DND-41 (cell line): ENCODE data around the gene GZF1.

ENCODE experiments used
- ATAC-seq: fragments of 200-7000 bp; cut with Tn5 transposase; 3 replicates; pipeline ENCODE4 v1.9.1; 2021; ENCODE audit warnings: low read depth; ENCODE audit not compliant: insufficient read depth
- DNase-seq: peaks from one replicate; pipeline ENCODE4 v3.0.0-alpha.2; 2020
- H2AFZ ChIP-seq: 2 replicates; pipeline ENCODE4 v1.6.0; 2012; ENCODE audit warnings: low read depth, low read length
- H3K27ac ChIP-seq: 2 replicates; pipeline ENCODE4 v1.5.1; 2012; ENCODE audit warnings: low read length, inconsistent platforms
- H3K27me3 ChIP-seq: fragments of 200-600 bp; sonication (generic); 2 replicates; pipeline ENCODE4 v1.6.0; 2012; ENCODE audit warnings: low read length, mild to moderate bottlenecking, inconsistent platforms; ENCODE audit not compliant: insufficient read depth, poor library complexity
- H3K36me3 ChIP-seq: 2 replicates; pipeline ENCODE4 v1.5.1; 2012; ENCODE audit warnings: low read length, inconsistent platforms; ENCODE audit not compliant: insufficient read depth
- H3K4me1 ChIP-seq: 2 replicates; pipeline ENCODE4 v1.5.1; 2012; ENCODE audit warnings: mild to moderate bottlenecking, low read length; ENCODE audit not compliant: insufficient read depth
- H3K4me2 ChIP-seq: 2 replicates; pipeline ENCODE4 v1.6.0; 2012; ENCODE audit warnings: mild to moderate bottlenecking, moderate library complexity, low read length, inconsistent platforms; ENCODE audit not compliant: insufficient read depth
- H3K4me3 ChIP-seq, 2 experiments: fragments of 200-600 bp in 1 of 2; shearing (Covaris generic) in 1 of 2; 2 replicates each; pipeline ENCODE4 v1.5.1; 2012 to 2016; ENCODE audit warnings: inconsistent platforms in 2 of 2, low read length in 2 of 2, mild to moderate bottlenecking in 2 of 2, low read depth in 1 of 2, moderate library complexity in 1 of 2
- H3K79me2 ChIP-seq: 2 replicates; pipeline ENCODE4 v1.6.0; 2012; ENCODE audit warnings: low read length, inconsistent platforms; ENCODE audit not compliant: insufficient read depth
- H3K9ac ChIP-seq: 2 replicates; pipeline ENCODE4 v1.6.0; 2012; ENCODE audit warnings: low read depth, mild to moderate bottlenecking, inconsistent platforms, low read length, moderate library complexity
- H3K9me3 ChIP-seq: 2 replicates; pipeline ENCODE4 v1.5.1; 2012; ENCODE audit warnings: low read length, moderate library complexity, mild to moderate bottlenecking, inconsistent platforms; ENCODE audit not compliant: insufficient read depth, severe bottlenecking
- H4K20me1 ChIP-seq: 2 replicates; pipeline ENCODE4 v1.6.0; 2012; ENCODE audit warnings: low read length; ENCODE audit not compliant: insufficient read depth
- CTCF ChIP-seq: IDR thresholded peaks from 2 replicates; pipeline ENCODE4 v1.5.1; 2012; ENCODE audit warnings: borderline replicate concordance, low read length, moderate library complexity, mild to moderate bottlenecking; ENCODE audit not compliant: poor library complexity, severe bottlenecking; ENCODE audit errors: extremely low read depth
- EZH2 ChIP-seq: IDR thresholded peaks from 3 replicates; pipeline ENCODE4 v1.6.1; 2012; ENCODE audit warnings: borderline replicate concordance, low read depth, mild to moderate bottlenecking, moderate library complexity, low read length, inconsistent platforms; ENCODE audit not compliant: severe bottlenecking

GZF1 gene

DNA sequence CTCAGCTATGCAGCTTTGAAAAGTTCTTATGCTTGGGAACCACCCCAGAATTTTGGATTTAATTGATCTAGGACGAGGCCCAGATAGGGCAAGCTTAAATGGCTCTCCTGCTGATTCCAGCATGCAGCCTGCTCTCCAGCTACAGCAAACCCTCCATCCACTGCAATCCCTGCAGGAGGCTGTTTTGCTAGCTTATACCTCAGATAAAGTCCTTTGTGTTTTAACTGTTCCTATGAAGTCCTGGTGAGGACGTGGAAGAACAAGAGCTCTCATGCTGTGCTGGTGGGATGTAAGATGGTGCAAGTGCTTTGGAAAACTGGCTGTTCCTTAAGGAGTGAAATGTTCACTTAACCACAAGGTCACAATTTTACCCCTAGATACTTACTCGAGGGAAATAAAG is 36.9 kb upstream of the GZF1 start:
- Histone ChIP-seq H3K4me2 (no peak overlapping the region), H3K9me3 (peaks cover 6% of the 10 kb centered on the region), H3K4me1 (no peaks in the 10 kb centered on the region), H3K79me2 (no peaks in the 10 kb centered on the region), H3K27me3 (no peaks in the 10 kb centered on the region), H3K9ac (no peak overlapping the region), H3K36me3 (no peaks in the 10 kb centered on the region), H4K20me1 (no peaks in the 10 kb centered on the region), H3K4me3 (no peak overlapping the region), H3K27ac (no peak overlapping the region), H2AFZ (no peak overlapping the region)
- no peak for ATAC-seq
- TF ChIP-seq EZH2 (no peak), CTCF (no peak)
- no peak for DNase-seq

DNA sequence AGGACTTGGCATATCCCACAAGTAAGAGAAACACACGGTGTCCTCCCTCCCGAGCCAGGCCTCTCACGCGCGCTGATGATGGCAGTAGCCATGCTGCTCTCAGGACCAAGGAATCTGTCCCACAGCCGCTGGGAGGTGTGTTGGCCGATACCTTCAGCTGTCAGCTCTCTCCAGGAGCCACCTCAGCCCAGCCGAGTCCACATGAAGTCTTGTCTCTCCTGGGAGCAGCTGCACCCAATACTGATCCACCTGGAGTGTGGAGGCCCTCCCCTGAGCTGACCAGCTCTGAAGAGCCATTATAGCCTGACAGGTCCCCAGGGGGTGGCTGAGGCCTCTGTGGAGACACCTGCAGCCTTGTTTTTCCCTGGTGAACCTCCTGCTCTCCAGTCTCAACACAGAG is 35.2 kb upstream of the GZF1 start:
- Histone ChIP-seq H3K36me3 (no peaks in the 10 kb centered on the region), H3K4me1 (no peaks in the 10 kb centered on the region), H3K79me2 (no peaks in the 10 kb centered on the region), H3K4me2 (no peak overlapping the region), H3K4me3 (no peak overlapping the region), H3K27me3 (no peaks in the 10 kb centered on the region), H3K9me3 (peaks cover 3% of the 10 kb centered on the region), H3K9ac (no peak overlapping the region), H3K27ac (no peak overlapping the region), H2AFZ (no peak overlapping the region), H4K20me1 (no peaks in the 10 kb centered on the region)
- DNase-seq: no peak
- no peak for TF ChIP-seq CTCF
- TF ChIP-seq EZH2: no peak
- no peak for ATAC-seq

DNA sequence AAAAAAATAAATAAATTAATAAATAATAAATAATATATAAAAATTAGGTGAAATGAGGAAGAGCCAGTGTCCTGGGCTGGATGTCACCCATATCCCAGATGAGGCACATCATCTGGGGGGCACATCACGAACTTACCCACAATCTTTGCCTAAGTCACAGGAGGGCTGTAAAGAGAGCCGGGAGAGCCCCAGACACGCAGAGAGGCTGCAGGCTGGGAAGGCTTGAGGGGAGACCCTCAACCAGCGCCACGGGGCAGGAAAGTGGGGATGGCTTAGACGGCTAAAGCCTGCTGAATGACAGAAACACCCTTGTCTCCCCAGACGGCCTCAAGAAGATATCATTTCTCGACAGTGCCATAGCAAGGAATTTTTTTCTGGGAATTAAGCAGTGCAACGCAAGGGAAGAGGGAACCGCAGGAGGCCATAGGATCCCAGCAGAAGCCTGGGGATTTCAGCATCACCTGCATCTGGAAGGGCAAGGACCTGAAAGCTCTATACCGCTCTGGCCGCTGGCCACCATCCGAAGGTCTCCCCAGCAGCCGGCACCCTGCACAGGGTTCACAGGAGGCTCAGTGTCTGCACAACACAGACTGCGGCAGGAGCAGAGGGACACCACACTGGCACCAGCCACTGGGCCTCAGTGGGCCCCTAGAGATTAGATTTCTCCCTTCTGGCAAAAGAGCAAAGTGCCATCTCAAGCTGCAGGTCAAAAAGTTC is 34.2 kb upstream of the GZF1 start:
- Histone ChIP-seq H3K27ac (no peak overlapping the region), H3K27me3 (no peaks in the 10 kb centered on the region), H3K4me1 (no peaks in the 10 kb centered on the region), H3K79me2 (no peaks in the 10 kb centered on the region), H2AFZ (no peak overlapping the region), H3K36me3 (no peaks in the 10 kb centered on the region), H3K9me3 (peaks cover 3% of the 10 kb centered on the region), H3K4me3 (no peak overlapping the region), H4K20me1 (no peaks in the 10 kb centered on the region), H3K4me2 (no peak overlapping the region), H3K9ac (no peak overlapping the region)
- DNase-seq (no peak), ATAC-seq (no peak)
- TF ChIP-seq EZH2 (no peak), CTCF (no peak)
